H9 (cell line): ENCODE data around the gene LLGL2. TPM values are rescaled to one million over a fixed set of nuclear protein-coding genes. Genes with fewer than 3 reads are reported as not detected.

Source experiments
- DNase-seq: peaks from one replicate; pipeline ENCODE4 v3.0.0-alpha.2; 2017
- H2AFZ ChIP-seq: one replicate; pipeline ENCODE4 v1.6.1; 2013; ENCODE audit warnings: mild to moderate bottlenecking, low read length, control low read depth, moderate library complexity
- H2AK5ac ChIP-seq: 2 replicates; pipeline ENCODE4 v1.6.1; 2013; ENCODE audit warnings: low read length, control low read depth, mixed read lengths; ENCODE audit not compliant: insufficient read length
- H2BK120ac ChIP-seq: one replicate; pipeline ENCODE4 v1.6.1; 2013; ENCODE audit warnings: low read depth, mild to moderate bottlenecking, low read length, control low read depth, inconsistent platforms; ENCODE audit not compliant: poor library complexity, severe bottlenecking
- H2BK12ac ChIP-seq: 2 replicates; pipeline ENCODE4 v1.6.1; 2013; ENCODE audit warnings: low read length, control low read depth, mixed read lengths, low read depth; ENCODE audit not compliant: insufficient read length
- H2BK15ac ChIP-seq: 2 replicates; pipeline ENCODE4 v1.6.1; 2013; ENCODE audit warnings: low read depth, low read length, control low read depth
- H2BK20ac ChIP-seq: one replicate; pipeline ENCODE4 v1.6.1; 2013; ENCODE audit warnings: low read depth, mild to moderate bottlenecking, low read length, control low read depth, inconsistent platforms; ENCODE audit not compliant: poor library complexity, severe bottlenecking
- H2BK5ac ChIP-seq: 2 replicates; pipeline ENCODE4 v1.6.1; 2013; ENCODE audit warnings: low read length, control low read depth, mixed read lengths; ENCODE audit not compliant: insufficient read length
- H3K14ac ChIP-seq: 2 replicates; pipeline ENCODE4 v1.6.1; 2013; ENCODE audit warnings: low read length, control low read depth; ENCODE audit not compliant: insufficient read depth
- H3K18ac ChIP-seq: 2 replicates; pipeline ENCODE4 v1.6.1; 2013; ENCODE audit warnings: low read depth, mild to moderate bottlenecking, mixed read lengths, low read length, control low read depth; ENCODE audit not compliant: insufficient read length
- H3K23ac ChIP-seq: 2 replicates; pipeline ENCODE4 v1.6.1; 2013; ENCODE audit warnings: low read length, control low read depth, mixed read lengths, low read depth; ENCODE audit not compliant: insufficient read length
- H3K23me2 ChIP-seq: 2 replicates; pipeline ENCODE4 v1.6.1; 2013; ENCODE audit warnings: low read depth, mild to moderate bottlenecking, mixed read lengths, low read length, control low read depth; ENCODE audit not compliant: insufficient read length, poor library complexity, severe bottlenecking
- H3K27ac ChIP-seq: 2 replicates; pipeline ENCODE4 v1.5.1; 2013; ENCODE audit warnings: low read length, control low read depth, mixed read lengths, low read depth; ENCODE audit not compliant: insufficient read length
- H3K27me3 ChIP-seq: 2 replicates; pipeline ENCODE4 v1.6.1; 2013; ENCODE audit warnings: low read length, control low read depth, inconsistent platforms; ENCODE audit not compliant: insufficient read depth
- H3K4ac ChIP-seq: 2 replicates; pipeline ENCODE4 v1.6.1; 2013; ENCODE audit warnings: low read depth, mild to moderate bottlenecking, control low read depth, inconsistent platforms, low read length, moderate library complexity
- H3K4me1 ChIP-seq: 2 replicates; pipeline ENCODE4 v1.6.1; 2013; ENCODE audit warnings: low read length, control low read depth, inconsistent platforms; ENCODE audit not compliant: insufficient read depth
- H3K4me2 ChIP-seq: 2 replicates; pipeline ENCODE4 v1.6.1; 2013; ENCODE audit warnings: low read length, control low read depth, mixed read lengths; ENCODE audit not compliant: insufficient read length, insufficient read depth
- H3K56ac ChIP-seq: 2 replicates; pipeline ENCODE4 v1.6.1; 2013; ENCODE audit warnings: low read depth, mild to moderate bottlenecking, mixed read lengths, low read length, control low read depth; ENCODE audit not compliant: insufficient read length
- H3K79me1 ChIP-seq: 2 replicates; pipeline ENCODE4 v1.6.1; 2013; ENCODE audit warnings: low read depth, mild to moderate bottlenecking, moderate library complexity, low read length, control low read depth, inconsistent platforms; ENCODE audit not compliant: insufficient read depth, poor library complexity, severe bottlenecking
- H3K79me2 ChIP-seq: 2 replicates; pipeline ENCODE4 v1.6.1; 2013; ENCODE audit warnings: low read length, control low read depth, inconsistent platforms; ENCODE audit not compliant: insufficient read depth
- H3K9ac ChIP-seq: 2 replicates; pipeline ENCODE4 v1.6.1; 2013; ENCODE audit warnings: low read length, control low read depth, mixed read lengths; ENCODE audit not compliant: insufficient read length; ENCODE audit errors: extremely low read depth
- H3K9me3 ChIP-seq: one replicate; pipeline ENCODE4 v1.6.1; 2013; ENCODE audit warnings: low read depth, low read length, inconsistent platforms; ENCODE audit not compliant: control insufficient read depth
- H3T11ph ChIP-seq: one replicate; pipeline ENCODE4 v1.6.1; 2013; ENCODE audit warnings: mild to moderate bottlenecking, low read length, control low read depth, inconsistent platforms
- H4K20me1 ChIP-seq: one replicate; pipeline ENCODE4 v1.6.1; 2013; ENCODE audit not compliant: control insufficient read depth, insufficient read length, insufficient read depth
- H4K5ac ChIP-seq: 2 replicates; pipeline ENCODE4 v1.6.1; 2013; ENCODE audit warnings: low read depth, mild to moderate bottlenecking, mixed read lengths, low read length, control low read depth; ENCODE audit not compliant: insufficient read length
- H4K8ac ChIP-seq: replicated peaks from 2 replicates; pipeline ENCODE4 v1.6.1; 2013; ENCODE audit warnings: low read length, control low read depth, mixed read lengths, low read depth; ENCODE audit not compliant: insufficient read length
- H4K91ac ChIP-seq: 2 replicates; pipeline ENCODE4 v1.6.1; 2013; ENCODE audit warnings: low read depth, mild to moderate bottlenecking, moderate library complexity, mixed read lengths, low read length, control low read depth; ENCODE audit not compliant: insufficient read length
- H3K27ac Mint-ChIP-seq, 3 experiments: 2 replicates in 2 of 3; 3 replicates in 1 of 3; pipeline ENCODE4 v1.8.0; 2020 to 2021; ENCODE audit warnings: mixed read lengths in 3 of 3, mild to moderate bottlenecking in 1 of 3, moderate library complexity in 1 of 3
- H3K27me3 Mint-ChIP-seq: 2 replicates; pipeline ENCODE4 v1.8.0; 2021; ENCODE audit warnings: low read depth, mild to moderate bottlenecking, moderate library complexity, mixed read lengths
- H3K36me3 Mint-ChIP-seq, 3 experiments: 2 replicates in 2 of 3; 3 replicates in 1 of 3; pipeline ENCODE4 v1.8.0; 2020 to 2021; ENCODE audit warnings: low read depth in 3 of 3, mixed read lengths in 3 of 3; ENCODE audit not compliant: insufficient read depth in 1 of 3
- H3K4me1 Mint-ChIP-seq, 2 experiments: 2 replicates each; pipeline ENCODE4 v1.8.0; 2020; ENCODE audit warnings: mixed read lengths in 2 of 2
- H3K4me3 Mint-ChIP-seq, 2 experiments: 2 replicates in 1 of 2; 3 replicates in 1 of 2; pipeline ENCODE4 v1.8.0; 2020 to 2021; ENCODE audit warnings: mild to moderate bottlenecking in 2 of 2, mixed read lengths in 2 of 2, moderate library complexity in 1 of 2
- H3K9me3 Mint-ChIP-seq, 2 experiments: 2 replicates in 1 of 2; 3 replicates in 1 of 2; pipeline ENCODE4 v1.8.0; 2020; ENCODE audit warnings: mild to moderate bottlenecking in 2 of 2, mixed read lengths in 2 of 2, moderate library complexity in 1 of 2
- CTCF ChIP-seq: fragments of 200-600 bp; sonication (generic); conservative IDR thresholded peaks from 3 replicates; pipeline ENCODE4 v1.8.0; 2021; ENCODE audit warnings: antibody characterized with exemption, mild to moderate bottlenecking
- WGBS: extraction: QIAGEN DNeasy Blood & Tissue Kit; methylation state at CpG from one replicate; pipeline ENCODE4 v1.1.7; 2013; ENCODE audit warnings: missing lambda C conversion rate, low lambda C conversion rate, mixed read lengths; ENCODE audit not compliant: insufficient read length; ENCODE audit errors: extremely low coverage; 5-methylcytosine and 5-hydroxymethylcytosine counted together
- total RNA-seq: library from RNA; stranded (reverse); gene quantifications from 2 replicates; pipeline ENCODE4 v1.2.1, GENCODE V29; 2021

LLGL2 gene
- total RNA-seq, 1 experiment from 2014 or later: 90.4 TPM

GRCh38 chr17:75575728-75576127 is 50.2 kb downstream of the LLGL2 start:
- no peak overlapping the region for H4K5ac ChIP-seq
- no peak overlapping the region for H2BK15ac ChIP-seq
- Mint-ChIP-seq H3K36me3 (peaks cover 4 to 7% (median 4%) of the 10 kb centered on the region in 3 experiments; a peak in 6 of 7 replicates), H3K4me1 (peaks cover 4 to 5% of the 10 kb centered on the region in 2 experiments; a peak in 3 of 4 replicates), H3K4me3 (no peak overlapping the region), H3K27ac (peak overlapping the region in 2 of 3 experiments; percentile 71 to 77; a peak in 4 of 7 replicates), H3K9me3 (peaks cover 2 to 3% of the 10 kb centered on the region in 2 experiments; a peak in 2 of 5 replicates), H3K27me3 (peaks cover 1% of the 10 kb centered on the region; the same call in 1 of the 2 replicates)
- no peaks in the 10 kb centered on the region for H3K4me1 ChIP-seq
- H2BK12ac ChIP-seq: no peak overlapping the region
- no peak overlapping the region for H3K4me2 ChIP-seq
- no peaks in the 10 kb centered on the region for H3K23me2 ChIP-seq
- no peak overlapping the region for H3K18ac ChIP-seq
- H3T11ph ChIP-seq: no peak overlapping the region
- TF ChIP-seq CTCF: no peak
- H4K91ac ChIP-seq: no peak overlapping the region
- no peak overlapping the region for H2BK20ac ChIP-seq
- H3K9me3 ChIP-seq: no peaks in the 10 kb centered on the region
- no peak overlapping the region for H3K4ac ChIP-seq
- H2AK5ac ChIP-seq: no peak overlapping the region
- no peak overlapping the region for H3K23ac ChIP-seq
- DNase-seq: no peak
- no peak overlapping the region for H3K27ac ChIP-seq
- H2BK5ac ChIP-seq: no peak overlapping the region
- no peak overlapping the region for H3K56ac ChIP-seq
- no peak overlapping the region for H3K14ac ChIP-seq
- no CpG with 5 or more reads among the region's 11 CpGs for WGBS
- no peak overlapping the region for H2BK120ac ChIP-seq
- no peak overlapping the region for H4K8ac ChIP-seq
- H3K27me3 ChIP-seq: no peaks in the 10 kb centered on the region
- H4K20me1 ChIP-seq: no peaks in the 10 kb centered on the region
- H3K79me2 ChIP-seq: no peaks in the 10 kb centered on the region
- H3K9ac ChIP-seq: no peak overlapping the region
- H3K79me1 ChIP-seq: no peaks in the 10 kb centered on the region
- no peak overlapping the region for H2AFZ ChIP-seq
